ENCODE measurements around the gene SLC34A1. TPM values are rescaled to one million over a fixed set of nuclear protein-coding genes. Genes with fewer than 3 reads are reported as not detected.

SLC34A1 gene
- total and polyA plus RNA-seq, 4 donors, result 0.23 to 1.0 (median 0.47) TPM

DNA sequence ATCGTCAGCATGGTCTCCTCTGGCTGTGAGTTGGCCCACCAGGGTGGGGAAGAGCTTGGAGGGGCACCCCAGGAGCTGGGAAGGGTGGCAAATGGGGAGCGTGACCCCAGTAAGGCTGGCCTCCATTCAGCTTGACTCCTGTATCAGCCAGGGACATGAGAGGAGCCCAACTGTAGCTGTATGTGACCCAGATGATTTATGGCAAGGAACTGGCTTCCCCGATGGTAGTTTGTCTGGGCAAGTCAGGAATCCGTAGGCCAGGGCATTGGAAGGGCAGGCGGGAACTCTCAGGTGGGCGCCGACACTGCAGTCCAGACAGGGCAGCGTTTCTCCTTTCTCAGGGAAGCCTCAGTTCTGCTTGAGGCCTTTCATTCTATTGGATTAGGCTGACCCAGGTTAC, 2.3 kb downstream of the SLC34A1 start:
- peaks cover 0 to 9% (median 6%) of the 10 kb centered on the region in 4 donors for H3K4me1 ChIP-seq (ENCODE audit: control insufficient read depth in 4 of 4, insufficient read depth in 4 of 4, low read length in 3 of 4)
- no peak for TF ChIP-seq ATF3 (IDR thresholded peaks at IDR 0.05)
- TF ChIP-seq REST (IDR thresholded peaks at IDR 0.05), result no peak
- TF ChIP-seq, protein P1, sequence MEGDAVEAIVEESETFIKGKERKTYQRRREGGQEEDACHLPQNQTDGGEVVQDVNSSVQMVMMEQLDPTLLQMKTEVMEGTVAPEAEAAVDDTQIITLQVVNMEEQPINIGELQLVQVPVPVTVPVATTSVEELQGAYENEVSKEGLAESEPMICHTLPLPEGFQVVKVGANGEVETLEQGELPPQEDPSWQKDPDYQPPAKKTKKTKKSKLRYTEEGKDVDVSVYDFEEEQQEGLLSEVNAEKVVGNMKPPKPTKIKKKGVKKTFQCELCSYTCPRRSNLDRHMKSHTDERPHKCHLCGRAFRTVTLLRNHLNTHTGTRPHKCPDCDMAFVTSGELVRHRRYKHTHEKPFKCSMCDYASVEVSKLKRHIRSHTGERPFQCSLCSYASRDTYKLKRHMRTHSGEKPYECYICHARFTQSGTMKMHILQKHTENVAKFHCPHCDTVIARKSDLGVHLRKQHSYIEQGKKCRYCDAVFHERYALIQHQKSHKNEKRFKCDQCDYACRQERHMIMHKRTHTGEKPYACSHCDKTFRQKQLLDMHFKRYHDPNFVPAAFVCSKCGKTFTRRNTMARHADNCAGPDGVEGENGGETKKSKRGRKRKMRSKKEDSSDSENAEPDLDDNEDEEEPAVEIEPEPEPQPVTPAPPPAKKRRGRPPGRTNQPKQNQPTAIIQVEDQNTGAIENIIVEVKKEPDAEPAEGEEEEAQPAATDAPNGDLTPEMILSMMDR (IDR thresholded peaks at IDR 0.05; ENCODE audit: low read depth, low read length, missing input control), result no peak
- TF ChIP-seq RXRA (IDR thresholded peaks at IDR 0.05), result no peak
- no peak for TF ChIP-seq SP1 (IDR thresholded peaks at IDR 0.05)
- no peak for TF ChIP-seq YY1 (IDR thresholded peaks at IDR 0.05)
- no peak for TF ChIP-seq FOXA2 (IDR thresholded peaks at IDR 0.05)
- no peak for TF ChIP-seq GABPA (IDR thresholded peaks at IDR 0.05 in 1 of 2, conservative IDR thresholded peaks at IDR 0.05 in 1 of 2)
- TF ChIP-seq JUND (IDR thresholded peaks at IDR 0.05), result no peak
- no peak for TF ChIP-seq RAD21 (IDR thresholded peaks at IDR 0.05)
- TF ChIP-seq HNF4G (IDR thresholded peaks at IDR 0.05), result no peak
- no peak for TF ChIP-seq EGR1 (IDR thresholded peaks at IDR 0.05; ENCODE audit: low read depth in 2 of 2)
- no peak for TF ChIP-seq FOXA1 (IDR thresholded peaks at IDR 0.05)
- TF ChIP-seq, protein P2, sequence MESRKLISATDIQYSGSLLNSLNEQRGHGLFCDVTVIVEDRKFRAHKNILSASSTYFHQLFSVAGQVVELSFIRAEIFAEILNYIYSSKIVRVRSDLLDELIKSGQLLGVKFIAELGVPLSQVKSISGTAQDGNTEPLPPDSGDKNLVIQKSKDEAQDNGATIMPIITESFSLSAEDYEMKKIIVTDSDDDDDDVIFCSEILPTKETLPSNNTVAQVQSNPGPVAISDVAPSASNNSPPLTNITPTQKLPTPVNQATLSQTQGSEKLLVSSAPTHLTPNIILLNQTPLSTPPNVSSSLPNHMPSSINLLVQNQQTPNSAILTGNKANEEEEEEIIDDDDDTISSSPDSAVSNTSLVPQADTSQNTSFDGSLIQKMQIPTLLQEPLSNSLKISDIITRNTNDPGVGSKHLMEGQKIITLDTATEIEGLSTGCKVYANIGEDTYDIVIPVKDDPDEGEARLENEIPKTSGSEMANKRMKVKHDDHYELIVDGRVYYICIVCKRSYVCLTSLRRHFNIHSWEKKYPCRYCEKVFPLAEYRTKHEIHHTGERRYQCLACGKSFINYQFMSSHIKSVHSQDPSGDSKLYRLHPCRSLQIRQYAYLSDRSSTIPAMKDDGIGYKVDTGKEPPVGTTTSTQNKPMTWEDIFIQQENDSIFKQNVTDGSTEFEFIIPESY (IDR thresholded peaks at IDR 0.05), result no peak
- no peak for TF ChIP-seq MAX (IDR thresholded peaks at IDR 0.05)
- no peak for TF ChIP-seq NR2F2 (IDR thresholded peaks at IDR 0.05)
- no peak for TF ChIP-seq TAF1 (conservative IDR thresholded peaks at IDR 0.05)
- H3K27me3 ChIP-seq (ENCODE audit: control insufficient read depth in 4 of 4, insufficient read depth in 4 of 4, low read length in 3 of 4), result no peaks in the 10 kb centered on the region
- no peak for DNase-seq (ENCODE audit: low spot score)
- H3K9ac ChIP-seq (ENCODE audit: low read depth in 1 of 2, low read length in 2 of 2), result no peak overlapping the region
- no peaks in the 10 kb centered on the region for H3K9me3 ChIP-seq (ENCODE audit: control insufficient read depth in 4 of 4, low read length in 3 of 4)
- 94% methylated on average over 8 of the region's 8 CpGs for WGBS
- no peaks in the 10 kb centered on the region for H3K36me3 ChIP-seq (ENCODE audit: control insufficient read depth in 4 of 4, insufficient read depth in 3 of 4, low read depth in 1 of 4, low read length in 3 of 4)
- no peak overlapping the region for H3K27ac ChIP-seq (ENCODE audit: low read depth in 1 of 2, low read length in 2 of 2)
- H3K4me3 ChIP-seq (ENCODE audit: low read depth in 1 of 3, low read length in 3 of 3), result no peak overlapping the region

- H3K9ac ChIP-seq (ENCODE audit: low read depth in 1 of 2, low read length in 2 of 2), result no peak overlapping the region
- H3K4me3 ChIP-seq (ENCODE audit: low read depth in 1 of 3, low read length in 3 of 3), result no peak overlapping the region
- WGBS, result 87% methylated on average over 14 of the region's 14 CpGs
- no peak overlapping the region for H3K27ac ChIP-seq (ENCODE audit: low read depth in 1 of 2, low read length in 2 of 2)
- no peaks in the 10 kb centered on the region for H3K27me3 ChIP-seq (ENCODE audit: control insufficient read depth in 4 of 4, insufficient read depth in 4 of 4, low read length in 3 of 4)
- H3K36me3 ChIP-seq (ENCODE audit: control insufficient read depth in 4 of 4, insufficient read depth in 3 of 4, low read depth in 1 of 4, low read length in 3 of 4), result no peaks in the 10 kb centered on the region
- DNase-seq (ENCODE audit: low spot score), result no peak
- H3K4me1 ChIP-seq (ENCODE audit: control insufficient read depth in 4 of 4, insufficient read depth in 4 of 4, low read length in 3 of 4), result peaks cover 0 to 7% (median 4%) of the 10 kb centered on the region in 4 donors
- H3K9me3 ChIP-seq (ENCODE audit: control insufficient read depth in 4 of 4, low read length in 3 of 4), result no peaks in the 10 kb centered on the region
- TF ChIP-seq RAD21 (IDR thresholded peaks at IDR 0.05), result no peak
- TF ChIP-seq EGR1 (IDR thresholded peaks at IDR 0.05; ENCODE audit: low read depth in 2 of 2), result no peak
- no peak for TF ChIP-seq MAX (IDR thresholded peaks at IDR 0.05)
- no peak for TF ChIP-seq GABPA (IDR thresholded peaks at IDR 0.05 in 1 of 2, conservative IDR thresholded peaks at IDR 0.05 in 1 of 2)
- no peak for TF ChIP-seq HNF4A (conservative IDR thresholded peaks at IDR 0.05)
- TF ChIP-seq, protein P1 (IDR thresholded peaks at IDR 0.05; ENCODE audit: low read depth, low read length, missing input control), result no peak
- no peak for TF ChIP-seq RXRA (IDR thresholded peaks at IDR 0.05)
- TF ChIP-seq REST (IDR thresholded peaks at IDR 0.05), result no peak
- TF ChIP-seq TAF1 (conservative IDR thresholded peaks at IDR 0.05), result no peak
- TF ChIP-seq HNF4G (IDR thresholded peaks at IDR 0.05), result no peak
These were observed 3.2 kb downstream of the SLC34A1 start for GRCh38 chr5:177387405-177387804.
